HG03108 (cell line): ENCODE measurements around the gene CDHR5.

Experiments
- ATAC-seq: cut with Tn5 transposase; IDR thresholded peaks from one replicate; pipeline ENCODE4 v1.9.1; 2021; ENCODE audit warnings: moderate library complexity; ENCODE audit not compliant: unreplicated experiment

Gene CDHR5

DNA sequence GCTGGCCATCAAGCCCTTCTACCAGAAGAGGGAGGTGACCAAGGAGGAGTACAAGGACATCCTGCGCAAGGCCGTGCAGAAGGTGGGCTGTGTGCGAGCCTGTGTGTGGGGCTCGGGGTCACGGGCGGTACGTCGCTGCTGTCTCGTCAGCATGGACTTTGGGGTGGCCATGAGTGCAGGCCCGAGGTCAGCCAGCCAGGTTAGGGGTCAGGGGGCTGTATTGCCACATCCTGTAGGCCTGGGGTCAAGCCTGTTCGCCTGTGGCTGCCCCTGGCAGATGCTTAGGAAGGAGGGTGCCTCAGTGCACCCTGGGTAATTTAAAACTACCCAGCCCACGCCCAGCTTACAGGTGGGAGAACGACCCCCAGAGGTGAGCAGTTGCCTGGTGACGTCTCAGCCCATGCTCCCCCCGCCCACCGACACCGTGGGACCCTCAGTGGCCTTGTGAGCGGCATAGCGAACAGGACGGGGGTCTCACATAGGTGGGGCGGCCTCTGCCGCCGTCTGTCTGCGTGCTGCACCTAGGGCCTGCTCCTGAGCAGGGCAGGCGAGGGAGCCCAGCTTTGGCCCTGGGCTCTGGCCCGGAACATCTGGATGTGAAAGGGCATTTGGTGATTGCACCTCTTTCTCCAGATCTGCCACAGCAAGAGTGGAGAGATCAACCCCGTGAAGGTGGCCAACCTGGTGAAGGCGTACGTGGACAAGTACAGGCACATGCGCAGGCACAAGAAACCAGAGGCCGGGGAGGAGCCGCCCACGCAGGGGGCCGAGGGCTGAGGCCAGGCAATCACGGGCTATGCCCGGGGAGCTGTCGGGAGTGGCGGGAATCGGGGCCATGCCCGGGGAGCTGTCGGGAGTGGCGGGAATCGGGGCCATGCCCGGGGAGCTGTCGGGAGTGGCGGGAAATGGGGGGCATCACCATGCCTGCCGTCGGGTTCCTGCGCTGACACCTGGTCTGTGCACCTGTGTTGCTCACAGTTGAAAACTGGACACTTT is 13.5 kb downstream of the CDHR5 start:
- no peak for ATAC-seq

DNA sequence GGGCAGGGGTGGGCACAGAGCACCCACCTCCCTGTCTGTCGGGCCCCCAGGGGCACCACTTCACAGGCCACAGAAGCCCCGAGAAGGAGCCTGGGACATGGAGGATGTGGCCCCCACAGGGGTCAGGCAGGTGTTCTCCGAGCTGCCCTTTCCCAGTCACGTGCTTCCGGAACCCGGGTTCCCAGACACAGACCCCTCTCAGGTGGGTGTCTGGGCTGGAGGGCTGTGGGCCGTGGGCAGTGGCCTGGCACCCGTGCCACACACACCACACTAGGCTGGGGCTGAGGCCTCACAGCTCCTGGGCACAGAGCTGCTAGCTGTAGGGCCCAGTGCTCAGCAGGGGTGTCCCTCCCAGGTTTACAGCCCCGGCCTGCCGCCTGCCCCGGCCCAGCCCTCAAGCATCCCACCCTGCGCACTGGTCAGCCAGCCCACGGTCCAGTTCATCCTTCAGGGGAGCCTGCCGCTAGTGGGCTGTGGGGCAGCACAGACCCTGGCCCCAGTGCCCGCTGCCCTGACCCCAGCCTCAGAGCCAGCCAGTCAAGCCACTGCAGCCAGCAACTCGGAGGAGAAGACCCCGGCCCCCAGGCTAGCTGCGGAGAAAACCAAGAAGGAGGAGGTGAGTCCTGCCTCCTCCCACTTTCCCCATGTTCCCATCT is 14.5 kb downstream of the CDHR5 start:
- ATAC-seq, result no peak

DNA sequence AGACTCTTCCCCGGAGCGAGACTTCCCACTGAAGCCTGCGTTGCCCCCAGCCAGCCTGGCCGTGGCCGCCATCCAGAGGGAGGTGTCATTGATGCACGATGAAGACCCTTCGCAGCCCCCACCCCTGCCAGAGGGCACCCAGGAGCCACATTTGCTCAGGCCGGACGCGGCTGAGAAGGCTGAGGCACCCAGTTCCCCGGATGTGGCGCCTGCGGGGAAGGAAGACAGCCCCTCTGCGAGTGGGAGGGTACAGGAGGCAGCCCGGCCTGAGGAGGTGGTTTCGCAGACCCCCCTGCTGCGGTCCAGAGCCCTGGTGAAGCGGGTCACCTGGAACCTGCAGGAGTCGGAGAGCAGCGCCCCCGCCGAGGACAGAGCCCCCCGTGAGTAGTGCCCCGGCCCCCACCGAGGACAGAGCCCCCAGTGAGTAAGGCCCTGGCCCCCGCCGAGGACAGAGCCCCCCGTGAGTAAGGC is 15.4 kb downstream of the CDHR5 start:
- no peak for ATAC-seq

DNA sequence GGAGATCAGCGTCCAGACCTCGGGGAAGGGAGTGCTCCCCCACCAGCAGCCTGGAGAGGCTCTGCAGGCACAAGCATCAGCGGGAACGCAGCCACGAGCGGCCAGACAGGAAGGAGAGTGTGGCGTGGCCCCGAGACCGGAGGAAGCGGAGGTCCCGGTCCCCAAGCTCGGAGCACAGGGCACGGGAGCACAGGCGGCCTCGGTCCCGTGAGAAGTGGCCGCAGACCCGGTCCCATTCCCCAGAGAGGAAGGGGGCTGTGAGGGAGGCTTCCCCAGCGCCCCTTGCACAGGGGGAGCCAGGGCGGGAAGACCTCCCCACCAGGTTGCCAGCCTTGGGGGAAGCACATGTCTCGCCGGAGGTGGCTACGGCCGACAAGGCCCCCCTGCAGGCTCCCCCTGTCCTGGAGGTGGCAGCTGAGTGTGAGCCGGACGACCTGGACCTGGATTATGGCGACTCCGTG is 15.9 kb downstream of the CDHR5 start:
- ATAC-seq, result no peak

DNA sequence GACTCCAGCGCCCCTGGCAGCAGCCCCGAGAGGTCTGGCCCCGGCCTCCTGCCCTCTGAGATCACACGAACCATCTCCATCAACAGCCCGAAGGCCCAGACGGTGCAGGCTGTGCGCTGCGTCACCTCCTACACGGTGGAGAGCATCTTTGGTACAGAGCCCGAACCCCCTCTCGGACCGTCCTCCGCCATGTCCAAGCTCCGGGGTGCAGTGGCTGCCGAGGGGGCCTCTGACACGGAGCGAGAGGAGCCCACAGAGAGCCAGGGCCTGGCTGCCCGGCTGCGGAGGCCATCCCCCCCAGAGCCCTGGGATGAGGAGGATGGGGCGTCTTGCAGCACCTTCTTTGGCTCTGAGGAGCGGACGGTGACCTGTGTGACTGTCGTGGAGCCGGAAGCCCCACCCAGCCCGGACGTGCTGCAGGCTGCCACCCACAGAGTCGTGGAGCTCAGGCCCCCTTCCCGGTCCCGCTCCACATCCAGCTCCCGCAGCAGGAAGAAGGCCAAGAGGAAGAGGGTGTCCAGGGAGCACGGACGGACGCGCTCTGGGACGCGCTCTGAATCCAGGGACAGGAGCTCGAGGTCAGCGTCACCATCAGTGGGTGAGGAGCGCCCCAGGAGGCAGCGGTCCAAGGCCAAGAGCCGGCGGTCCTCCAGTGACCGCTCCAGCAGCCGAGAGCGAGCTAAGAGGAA is 16.6 kb downstream of the CDHR5 start:
- ATAC-seq, result no peak

DNA sequence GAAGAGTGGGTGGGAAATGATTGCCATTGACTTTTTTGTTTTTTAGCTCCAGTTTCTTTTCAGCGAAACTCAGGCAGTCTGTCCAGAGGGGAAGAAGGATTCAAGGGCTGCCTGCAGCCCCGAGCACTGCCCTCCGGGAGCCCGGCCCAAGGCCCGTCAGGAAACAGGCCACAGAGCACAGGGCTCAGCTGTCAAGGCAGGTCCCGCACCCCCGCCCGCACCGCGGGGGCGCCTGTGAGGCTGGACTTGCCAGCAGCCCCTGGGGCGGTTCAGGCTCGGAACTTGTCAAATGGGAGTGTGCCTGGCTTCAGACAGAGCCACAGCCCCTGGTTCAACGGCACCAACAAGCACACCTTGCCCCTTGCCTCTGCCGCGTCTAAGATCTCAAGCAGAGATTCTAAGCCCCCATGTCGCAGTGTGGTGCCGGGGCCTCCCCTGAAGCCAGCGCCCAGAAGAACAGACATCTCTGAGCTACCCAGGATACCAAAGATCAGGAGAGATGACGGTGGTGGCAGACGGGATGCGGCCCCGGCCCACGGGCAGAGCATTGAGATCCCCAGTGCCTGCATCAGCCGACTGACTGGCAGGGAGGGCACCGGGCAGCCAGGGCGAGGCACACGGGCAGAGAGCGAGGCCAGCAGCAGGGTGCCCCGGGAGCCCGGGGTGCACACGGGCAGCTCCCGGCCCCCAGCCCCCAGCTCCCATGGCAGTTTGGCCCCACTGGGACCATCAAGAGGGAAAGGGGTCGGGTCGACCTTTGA is 17.6 kb downstream of the CDHR5 start:
- ATAC-seq, result no peak

DNA sequence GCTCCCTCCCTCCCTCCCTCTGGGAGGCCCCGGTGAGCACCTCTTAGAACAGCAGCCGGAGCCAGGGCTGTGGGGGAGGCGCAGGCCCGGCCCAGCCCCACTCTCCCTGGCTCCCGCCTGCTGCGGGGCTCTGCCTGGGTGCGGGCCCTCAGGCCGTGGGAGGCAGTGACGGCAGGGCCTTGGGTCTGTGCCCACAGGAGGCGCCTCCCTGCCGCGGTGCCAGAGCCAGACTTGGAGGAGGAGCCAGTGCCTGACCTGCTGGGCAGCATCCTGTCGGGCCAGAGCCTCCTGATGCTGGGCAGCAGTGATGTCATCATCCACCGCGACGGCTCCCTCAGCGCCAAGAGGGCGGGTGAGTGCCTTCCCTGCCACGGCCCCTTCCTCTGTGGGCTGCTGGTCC is 18.5 kb downstream of the CDHR5 start:
- no peak for ATAC-seq

DNA sequence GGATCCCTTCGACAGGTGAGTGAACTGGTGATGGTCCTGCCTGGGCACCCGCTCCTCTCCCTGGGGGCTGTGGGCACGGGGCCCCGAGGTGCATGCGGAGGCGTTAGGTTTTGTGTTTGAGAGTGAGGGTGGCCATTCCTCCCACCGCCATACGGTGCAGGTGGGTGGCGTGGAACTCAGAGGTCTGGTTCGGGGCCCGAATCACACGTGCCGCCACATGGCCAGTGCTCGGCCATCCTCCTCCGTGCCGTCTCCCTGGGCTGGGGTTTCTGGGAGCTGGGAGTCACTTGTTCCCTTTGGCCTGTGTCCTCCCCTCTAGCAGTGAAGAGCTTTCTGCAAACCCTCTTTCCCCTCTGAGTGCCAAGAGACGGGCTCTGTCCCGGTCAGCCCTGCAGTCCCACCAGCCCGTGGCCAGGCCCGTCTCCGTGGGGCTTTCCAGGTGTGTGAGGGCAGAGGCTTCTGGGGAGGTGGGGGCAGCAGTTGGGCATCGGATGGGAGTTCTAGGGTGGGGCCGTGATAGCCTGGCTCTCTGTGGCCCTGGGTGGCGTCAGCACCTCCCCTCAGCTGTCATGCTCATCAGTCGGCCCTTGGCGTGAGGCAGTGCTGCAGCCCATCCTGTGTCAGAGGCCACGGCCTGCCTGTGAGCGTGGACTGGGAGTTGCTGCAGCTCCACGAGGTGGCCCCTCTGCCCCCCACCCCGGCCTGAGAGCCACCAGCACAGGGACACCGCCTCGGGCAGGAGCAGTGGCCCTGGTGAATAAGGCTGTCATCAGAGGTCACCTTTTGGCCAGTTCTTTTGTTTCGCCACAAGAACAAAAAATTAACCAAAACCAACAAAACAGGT is 19.2 kb downstream of the CDHR5 start:
- no peak for ATAC-seq

DNA sequence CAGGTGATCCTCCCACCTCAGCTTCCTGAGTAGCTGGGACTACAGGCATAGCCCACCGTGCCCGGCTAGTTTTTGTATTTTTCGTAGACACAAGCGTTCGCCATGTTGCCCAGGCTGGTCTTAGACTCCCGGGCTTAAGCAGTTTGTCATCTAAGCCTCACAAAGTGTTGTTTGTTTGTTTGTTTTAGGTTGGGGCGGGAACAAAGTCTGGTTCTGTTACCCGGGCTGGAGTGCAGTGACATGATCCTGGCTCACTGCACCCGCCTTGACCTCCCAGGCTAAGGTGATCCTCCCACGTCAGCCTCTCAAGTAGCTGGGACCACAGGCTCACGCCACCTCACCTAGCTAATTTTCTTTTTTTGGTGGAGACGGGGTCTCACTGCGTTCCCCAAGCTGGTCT is 21.6 kb downstream of the CDHR5 start:
- no peak for ATAC-seq

DNA sequence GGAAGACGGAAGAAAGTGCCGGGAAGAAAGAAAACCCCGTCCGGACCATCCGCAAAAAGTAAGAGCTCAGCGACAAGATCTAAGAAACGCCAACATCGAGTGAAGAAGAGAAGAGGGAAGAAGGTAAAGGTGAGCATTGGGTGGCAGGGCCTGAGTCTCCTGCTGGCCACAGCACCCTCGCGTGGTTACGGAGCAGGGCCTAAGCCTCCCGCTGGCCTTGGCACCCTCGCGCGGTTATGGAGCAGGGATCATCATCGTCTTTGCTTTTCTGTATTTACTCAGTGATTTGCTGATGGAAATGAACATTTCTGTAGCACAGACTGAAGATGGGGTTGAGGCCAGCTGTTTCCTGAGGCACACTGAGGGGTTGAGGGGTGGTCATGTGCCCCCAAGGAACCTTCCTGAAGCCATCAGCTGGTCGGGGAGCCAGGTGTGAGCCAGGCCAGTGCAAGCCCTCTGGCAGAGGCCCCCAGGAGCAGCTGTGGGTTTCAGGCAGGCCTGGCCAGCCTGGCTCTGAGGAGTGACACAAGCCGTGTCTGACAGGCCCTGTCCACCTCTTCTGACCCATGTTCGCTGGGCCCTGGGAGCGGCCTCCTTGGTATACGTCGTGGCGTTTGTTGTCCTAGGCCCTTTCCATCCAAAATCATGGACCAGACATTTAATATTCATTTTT is 23.0 kb downstream of the CDHR5 start:
- no peak for ATAC-seq

DNA sequence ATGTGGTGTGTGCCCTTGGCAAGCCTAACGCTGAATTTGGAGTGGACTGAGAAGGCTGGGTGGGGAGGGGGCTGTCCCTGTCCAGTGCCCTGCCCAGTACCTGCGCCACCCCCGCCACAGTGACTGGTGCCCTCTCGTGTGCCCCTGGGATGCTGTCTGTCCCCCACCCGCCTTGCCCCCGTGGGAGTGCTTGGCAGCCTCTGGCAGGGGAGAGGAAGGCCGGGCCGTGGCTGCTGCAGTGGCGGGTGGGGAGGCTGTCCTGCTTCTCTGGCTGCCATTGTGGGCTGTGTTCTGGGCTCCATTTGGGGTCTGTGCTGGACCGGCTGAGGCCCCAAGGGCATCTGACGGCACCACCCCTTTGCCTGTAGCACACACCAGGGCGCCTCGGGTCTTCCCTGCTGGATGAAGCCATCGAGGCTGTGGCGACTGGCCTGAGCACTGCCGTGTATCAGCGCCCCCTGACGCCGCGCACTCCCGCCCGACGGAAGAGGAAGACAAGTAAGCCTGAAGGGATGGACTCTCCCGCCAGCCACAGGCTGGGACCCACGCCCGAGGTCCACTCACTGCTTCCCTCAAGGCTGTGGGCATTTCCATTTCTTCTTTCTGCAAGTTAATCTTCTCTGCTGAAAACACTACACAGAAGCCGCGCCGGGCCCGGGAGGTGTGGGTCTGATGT is 26.6 kb downstream of the CDHR5 start:
- ATAC-seq, result no peak

DNA sequence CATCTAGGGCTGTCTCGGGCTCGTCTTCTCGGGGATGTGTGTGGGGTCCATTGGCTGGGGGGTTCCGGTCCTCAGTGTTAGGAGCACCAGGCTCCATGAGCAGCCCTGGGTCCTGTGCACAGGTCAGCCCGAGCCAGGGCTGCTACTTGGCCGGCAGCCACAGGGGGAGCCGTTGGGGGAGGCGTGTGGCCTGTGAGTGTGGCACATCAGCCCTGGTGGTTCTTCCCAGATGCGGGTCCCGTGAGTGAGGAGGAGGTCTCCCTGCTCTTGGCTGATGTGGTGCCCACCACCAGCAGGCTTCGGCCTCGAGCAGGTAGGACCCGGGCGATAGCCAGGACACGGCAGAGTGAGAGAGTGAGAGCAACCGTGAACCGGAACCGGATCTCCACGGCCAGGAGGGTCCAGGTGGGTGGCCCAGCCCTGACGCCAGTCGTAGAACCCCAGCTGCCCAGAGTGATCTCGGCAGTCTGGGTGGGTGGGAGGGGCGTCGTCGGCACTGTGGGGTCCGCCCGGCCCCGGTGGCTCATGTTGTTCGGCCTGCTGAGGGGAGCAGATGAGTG is 27.5 kb downstream of the CDHR5 start:
- ATAC-seq, result no peak

DNA sequence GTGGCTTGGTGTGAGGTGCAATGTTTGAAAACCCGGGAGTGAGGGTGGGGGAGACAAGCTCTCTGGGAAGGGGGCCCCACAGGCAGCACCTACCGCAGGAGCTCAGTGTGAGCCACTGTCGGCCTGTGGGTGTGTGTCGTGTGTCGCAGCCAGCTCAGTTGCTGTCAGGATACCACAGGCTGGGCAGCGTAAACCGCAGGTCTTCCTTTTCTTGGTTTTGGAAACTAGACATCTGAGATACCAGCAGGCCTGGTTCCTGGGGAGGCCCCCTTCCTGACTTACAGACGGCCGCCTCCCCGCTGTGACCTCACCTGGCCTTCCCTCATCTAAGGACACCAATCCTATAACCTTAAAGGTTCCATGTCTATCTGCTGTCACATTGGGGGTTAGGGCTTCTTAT is 28.4 kb downstream of the CDHR5 start:
- ATAC-seq, result no peak

DNA sequence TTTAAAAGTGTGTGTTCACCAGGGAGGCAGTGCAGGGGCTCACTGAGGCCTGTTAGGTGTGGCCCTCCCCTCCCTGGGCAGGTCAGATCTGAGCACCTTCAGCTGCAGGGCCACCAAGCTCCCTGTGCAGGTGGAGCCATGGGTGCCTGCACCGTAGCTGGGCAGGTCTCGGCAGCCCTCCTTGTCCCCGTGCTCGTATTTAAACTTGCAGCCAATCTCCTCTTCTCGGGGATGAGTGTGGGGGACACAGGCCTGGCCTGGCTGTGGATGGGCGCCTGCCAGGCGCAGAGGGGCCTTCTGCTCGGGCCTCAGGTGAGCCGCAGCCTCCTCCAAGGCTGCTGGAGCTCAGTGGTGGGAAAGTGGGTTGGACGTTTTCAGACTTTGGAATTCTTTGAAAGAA is 29.4 kb downstream of the CDHR5 start:
- ATAC-seq, result no peak

DNA sequence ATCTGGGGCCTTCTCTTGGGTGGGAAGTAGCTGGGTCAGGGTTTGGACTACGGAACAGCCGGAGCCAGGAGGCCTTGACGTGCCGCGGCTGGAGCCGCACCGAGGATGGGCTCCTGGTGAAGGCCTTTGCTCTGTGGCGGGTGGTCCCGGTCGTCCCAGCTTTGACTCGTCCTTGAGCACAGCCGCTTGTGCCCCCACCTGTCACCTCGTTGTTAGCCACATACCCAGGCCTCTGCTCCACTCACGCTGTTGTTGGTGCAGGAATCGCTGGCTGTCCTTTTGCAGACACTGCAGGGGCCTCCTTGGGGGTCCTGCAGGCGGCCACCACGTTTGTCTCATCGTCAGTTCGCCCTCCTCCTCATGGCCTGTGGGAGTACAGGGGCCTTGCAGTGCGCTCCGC is 31.4 kb downstream of the CDHR5 start:
- ATAC-seq, result no peak

DNA sequence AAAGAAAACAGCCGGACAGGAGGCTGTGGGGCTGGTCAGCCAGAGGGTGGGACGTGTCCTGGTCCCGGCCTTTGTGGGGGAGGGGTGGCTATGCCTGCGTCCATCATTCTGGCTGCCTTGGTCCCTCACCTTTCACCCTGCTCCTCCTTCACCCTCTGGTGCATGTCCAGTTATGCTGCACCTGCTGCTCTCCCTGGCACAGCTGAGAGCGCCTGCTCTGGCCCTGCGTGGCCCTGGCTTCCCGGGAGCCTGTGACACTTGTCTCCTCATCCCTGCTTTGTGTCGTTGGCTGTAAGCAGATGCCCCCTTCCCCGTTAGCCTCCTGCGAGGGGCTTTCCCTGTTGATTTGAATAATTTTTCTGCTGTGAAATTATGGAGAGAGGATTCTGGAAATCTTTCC is 31.8 kb downstream of the CDHR5 start:
- ATAC-seq, result no peak

DNA sequence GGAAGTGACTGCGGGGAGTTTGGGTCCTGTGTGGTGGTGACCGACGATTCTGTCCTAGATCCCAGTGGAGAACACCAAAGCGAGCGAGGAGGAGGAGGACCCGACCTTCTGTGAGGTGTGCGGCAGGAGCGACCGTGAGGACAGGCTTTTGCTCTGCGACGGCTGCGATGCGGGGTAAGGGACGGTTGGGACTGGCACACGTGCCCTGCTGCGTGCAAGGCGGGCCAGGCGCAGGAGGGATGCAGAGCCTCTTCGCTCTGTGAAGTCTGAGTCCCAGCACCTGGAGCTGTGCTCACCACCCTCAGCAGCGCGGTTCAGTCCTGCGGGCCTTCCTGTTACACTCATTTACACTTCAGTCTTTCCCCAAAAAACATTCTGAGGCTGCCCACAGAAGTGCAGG is 32.3 kb downstream of the CDHR5 start:
- ATAC-seq, result no peak

DNA sequence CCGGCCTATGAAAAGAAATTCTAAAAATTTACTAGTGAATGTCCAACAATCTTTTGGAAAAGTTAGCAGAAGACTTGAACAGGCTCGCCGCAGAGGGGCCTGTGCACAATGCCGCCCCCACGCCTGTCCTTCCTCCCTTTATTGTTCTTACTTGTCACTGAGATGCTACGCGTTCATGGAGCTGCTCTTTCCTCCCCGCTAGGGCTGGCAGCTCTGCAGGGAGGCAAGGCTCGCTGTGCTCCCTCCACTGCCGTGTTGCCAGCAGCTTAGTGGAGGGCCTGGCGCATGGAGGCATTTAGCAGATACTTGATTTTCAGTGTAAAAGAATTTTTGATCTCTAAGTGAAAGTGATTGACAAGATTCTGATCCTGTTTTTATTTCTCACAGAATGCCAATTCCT is 33.8 kb downstream of the CDHR5 start:
- no peak for ATAC-seq
